Hepatocyte (in vitro differentiated cells): ENCODE results near the gene NTS. TPM values are rescaled to one million over a fixed set of nuclear protein-coding genes. Genes with fewer than 3 reads are reported as not detected.

ENCODE experiments used
- DNase-seq: peaks from one replicate; pipeline ENCODE4 v3.0.0-alpha.2; 2016; ENCODE audit warnings: low spot score
- H2AFZ ChIP-seq: fragments of 200-600 bp; sonication (generic); 2 replicates; pipeline ENCODE4 v1.6.0; 2016; ENCODE audit warnings: antibody characterized with exemption, mild to moderate bottlenecking
- H3K27ac ChIP-seq: fragments of 200-600 bp; sonication (generic); 2 replicates; pipeline ENCODE4 v1.5.1; 2016; ENCODE audit warnings: mild to moderate bottlenecking
- H3K27me3 ChIP-seq: fragments of 200-600 bp; sonication (generic); 2 replicates; pipeline ENCODE4 v1.6.1; 2016
- H3K36me3 ChIP-seq: fragments of 200-600 bp; sonication (generic); replicated peaks from 2 replicates; pipeline ENCODE4 v1.5.1; 2016; ENCODE audit warnings: low read depth; ENCODE audit not compliant: insufficient read depth
- H3K4me1 ChIP-seq: fragments of 200-600 bp; sonication (generic); 2 replicates; pipeline ENCODE4 v1.5.1; 2016; ENCODE audit warnings: mild to moderate bottlenecking, moderate library complexity; ENCODE audit not compliant: insufficient read depth
- H3K4me2 ChIP-seq: fragments of 200-600 bp; sonication (generic); 2 replicates; pipeline ENCODE4 v1.6.0; 2016
- H3K4me3 ChIP-seq: fragments of 200-600 bp; sonication (generic); 2 replicates; pipeline ENCODE4 v1.5.1; 2016; ENCODE audit warnings: mild to moderate bottlenecking
- H3K79me2 ChIP-seq: fragments of 200-600 bp; sonication (generic); 2 replicates; pipeline ENCODE4 v1.6.0; 2017; ENCODE audit warnings: mild to moderate bottlenecking
- H3K9me2 ChIP-seq: fragments of 200-600 bp; sonication (generic); replicated peaks from 2 replicates; pipeline ENCODE4 v1.6.0; 2017; ENCODE audit warnings: mild to moderate bottlenecking; ENCODE audit not compliant: insufficient read depth
- H3K9me3 ChIP-seq: fragments of 200-600 bp; sonication (generic); 2 replicates; pipeline ENCODE4 v1.5.1; 2016; ENCODE audit warnings: low read depth, mild to moderate bottlenecking
- H4K20me1 ChIP-seq: fragments of 200-600 bp; sonication (generic); 2 replicates; pipeline ENCODE4 v1.6.0; 2016; ENCODE audit warnings: mild to moderate bottlenecking; ENCODE audit not compliant: insufficient read depth, poor library complexity, severe bottlenecking
- EZH2 ChIP-seq: fragments of 200-600 bp; sonication (generic); IDR thresholded peaks from 2 replicates; pipeline ENCODE4 v1.6.1; 2016; ENCODE audit warnings: antibody characterized with exemption, mild to moderate bottlenecking, borderline replicate concordance
- EZH2phosphoT487 ChIP-seq: fragments of 200-600 bp; sonication (generic); IDR thresholded peaks from one replicate; pipeline ENCODE4 v1.6.1; 2018; ENCODE audit warnings: antibody characterized with exemption, mild to moderate bottlenecking, low read depth, moderate library complexity; ENCODE audit not compliant: unreplicated experiment, severe bottlenecking
- WGBS: methylation state at CpG from one replicate; pipeline ENCODE4 v1.1.6; 2016; ENCODE audit warnings: low lambda C conversion rate; ENCODE audit errors: missing lambda C conversion rate; 5-methylcytosine and 5-hydroxymethylcytosine counted together
- polyA plus RNA-seq: library from polyadenylated mRNA; unstranded; fragments of >200 nt; fragmentation: Nextera tagmentation; extraction: Ambion mirVana; gene quantifications from 2 replicates; pipeline ENCODE4 v1.2.1, GENCODE V29; 2016
- total RNA-seq: library from RNA; depleted of rRNA; stranded (reverse); fragments of >200 nt; gene quantifications from 2 replicates; pipeline ENCODE4 v1.2.3, GENCODE V29; 2014
- TF ChIP-seq, protein P1 (sequence below): fragments of 200-600 bp; sonication (generic); IDR thresholded peaks from 2 replicates; pipeline ENCODE4 v1.5.1; 2016; ENCODE audit warnings: antibody characterized with exemption, mild to moderate bottlenecking; ENCODE audit not compliant: poor library complexity

Gene NTS
- total and polyA plus RNA-seq, 2 experiments from 2014 or later: 3.2 to 18.4 TPM

DNA sequence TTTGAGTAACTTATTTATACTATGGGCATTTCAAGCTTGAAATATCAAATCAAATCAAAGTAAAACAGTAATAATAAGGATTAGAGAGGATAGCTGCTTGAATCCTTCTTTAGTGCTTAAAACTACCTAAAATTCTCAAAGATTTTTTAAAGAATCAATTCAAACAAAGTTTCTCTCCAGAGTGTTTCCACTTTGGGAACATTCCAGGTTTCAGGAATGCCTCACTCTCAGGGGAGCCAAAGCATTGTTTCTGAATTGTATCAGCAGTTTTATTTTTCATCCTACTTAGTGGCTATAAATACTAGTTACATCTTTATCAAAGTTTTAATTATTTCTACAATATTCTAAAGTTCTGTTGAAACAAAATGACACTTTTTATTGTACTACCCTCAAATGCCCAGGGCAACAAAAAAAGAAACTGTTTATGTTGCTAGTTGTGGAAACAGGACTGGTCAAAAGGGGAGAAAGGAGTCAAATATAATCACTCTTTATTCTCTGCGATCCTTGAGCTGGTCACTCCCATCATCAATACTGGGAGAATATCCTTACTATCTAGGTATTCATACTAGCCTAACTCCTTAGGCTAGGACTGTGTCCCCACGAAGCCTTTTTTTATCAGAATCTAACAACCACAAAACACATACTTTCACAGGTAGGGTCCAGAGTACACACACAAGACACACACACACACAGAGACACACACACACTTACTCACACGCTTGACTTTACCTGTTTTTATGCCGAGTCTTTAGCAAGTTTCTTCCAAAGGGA is 38.5 kb upstream of the NTS start:
- no peaks in the 10 kb centered on the region for H3K79me2 ChIP-seq
- no peak for DNase-seq
- H3K9me3 ChIP-seq: no peaks in the 10 kb centered on the region
- H3K27me3 ChIP-seq: no peaks in the 10 kb centered on the region
- H2AFZ ChIP-seq: peak overlapping the region; percentile 61
- TF ChIP-seq EZH2: no peak
- no peak for TF ChIP-seq EZH2phosphoT487
- TF ChIP-seq, protein P1, sequence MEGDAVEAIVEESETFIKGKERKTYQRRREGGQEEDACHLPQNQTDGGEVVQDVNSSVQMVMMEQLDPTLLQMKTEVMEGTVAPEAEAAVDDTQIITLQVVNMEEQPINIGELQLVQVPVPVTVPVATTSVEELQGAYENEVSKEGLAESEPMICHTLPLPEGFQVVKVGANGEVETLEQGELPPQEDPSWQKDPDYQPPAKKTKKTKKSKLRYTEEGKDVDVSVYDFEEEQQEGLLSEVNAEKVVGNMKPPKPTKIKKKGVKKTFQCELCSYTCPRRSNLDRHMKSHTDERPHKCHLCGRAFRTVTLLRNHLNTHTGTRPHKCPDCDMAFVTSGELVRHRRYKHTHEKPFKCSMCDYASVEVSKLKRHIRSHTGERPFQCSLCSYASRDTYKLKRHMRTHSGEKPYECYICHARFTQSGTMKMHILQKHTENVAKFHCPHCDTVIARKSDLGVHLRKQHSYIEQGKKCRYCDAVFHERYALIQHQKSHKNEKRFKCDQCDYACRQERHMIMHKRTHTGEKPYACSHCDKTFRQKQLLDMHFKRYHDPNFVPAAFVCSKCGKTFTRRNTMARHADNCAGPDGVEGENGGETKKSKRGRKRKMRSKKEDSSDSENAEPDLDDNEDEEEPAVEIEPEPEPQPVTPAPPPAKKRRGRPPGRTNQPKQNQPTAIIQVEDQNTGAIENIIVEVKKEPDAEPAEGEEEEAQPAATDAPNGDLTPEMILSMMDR: no peak
- H3K9me2 ChIP-seq: no peaks in the 10 kb centered on the region
- H3K4me3 ChIP-seq: peak overlapping the region; percentile 30
- H3K36me3 ChIP-seq: no peaks in the 10 kb centered on the region
- WGBS: 14% methylated on average over 4 of the region's 4 CpGs
- peak overlapping the region; percentile 67 for H3K27ac ChIP-seq
- H3K4me1 ChIP-seq: peaks cover 6% of the 10 kb centered on the region
- H3K4me2 ChIP-seq: peak overlapping the region; percentile 74
- H4K20me1 ChIP-seq: no peaks in the 10 kb centered on the region

GRCh38 chr12:85836197-85837090 is 37.7 kb upstream of the NTS start, which contains the start of gene RASSF9:
Gene RASSF9, minus strand, starts transcription at chr12:85836409. Its CDS starts 208 bp downstream, at chr12:85836201.
- peak within 1 kb of the TSS; percentile 74 for H3K4me2 ChIP-seq
- WGBS: 27% methylated on average over 15 of the region's 15 CpGs

DNA sequence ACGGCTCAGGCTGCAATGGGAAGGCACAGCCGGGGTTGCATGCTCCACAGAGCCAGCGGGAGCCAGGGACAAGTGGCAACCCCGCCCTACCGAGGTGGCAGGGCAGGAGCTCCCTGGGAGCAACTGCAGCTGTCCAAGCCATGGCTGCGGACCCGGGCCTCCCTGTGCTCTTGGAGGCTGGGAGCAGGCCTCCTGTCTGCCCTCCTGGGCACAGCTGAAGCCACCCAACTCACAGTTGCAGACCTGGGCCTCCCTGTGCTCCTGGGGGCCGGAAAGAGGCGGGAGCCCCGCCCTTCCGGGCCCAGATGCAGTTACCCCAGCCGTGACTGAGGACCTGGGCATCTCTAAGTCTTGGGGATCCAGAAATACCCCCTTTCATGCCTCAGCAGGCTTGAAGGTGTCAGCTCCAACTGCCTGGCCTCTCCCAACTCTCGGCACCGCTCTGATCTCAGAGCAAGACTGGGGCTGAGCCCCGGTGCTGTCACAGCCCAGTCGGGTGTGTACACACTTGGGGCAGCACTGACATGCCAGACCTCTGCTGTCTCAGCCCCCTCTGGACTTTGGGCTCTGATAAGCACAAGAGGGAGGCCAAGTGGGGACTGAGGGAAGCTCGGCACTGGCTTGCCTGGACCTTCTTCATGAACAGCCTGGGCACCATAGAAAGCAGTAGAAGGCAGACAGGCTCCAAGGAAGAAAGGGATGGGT is 30.3 kb upstream of the NTS start:
- H3K27ac ChIP-seq: no peak overlapping the region
- H3K36me3 ChIP-seq: no peaks in the 10 kb centered on the region
- peak; percentile 26 for DNase-seq
- no peaks in the 10 kb centered on the region for H3K9me3 ChIP-seq
- H3K4me3 ChIP-seq: no peak overlapping the region
- peaks cover 4% of the 10 kb centered on the region for H3K4me1 ChIP-seq
- H2AFZ ChIP-seq: no peak overlapping the region
- H4K20me1 ChIP-seq: no peaks in the 10 kb centered on the region
- no peaks in the 10 kb centered on the region for H3K79me2 ChIP-seq
- TF ChIP-seq EZH2phosphoT487: no peak
- no peak for TF ChIP-seq EZH2
- TF ChIP-seq, protein P1: no peak
- 87% methylated on average over 17 of the region's 17 CpGs for WGBS
- no peaks in the 10 kb centered on the region for H3K27me3 ChIP-seq
- no peaks in the 10 kb centered on the region for H3K9me2 ChIP-seq
- H3K4me2 ChIP-seq: no peak overlapping the region

More at GRCh38 chr12:85836197-85837090, 37.7 kb upstream of the NTS start, which contains the start of gene RASSF9:
- DNase-seq: peak; percentile 70
- no peaks in the 10 kb centered on the region for H4K20me1 ChIP-seq
- H3K9me2 ChIP-seq: no peaks in the 10 kb centered on the region
- peak within 1 kb of the TSS; percentile 30 for H3K4me3 ChIP-seq
- peak within 1 kb of the TSS; percentile 67 for H3K27ac ChIP-seq
- H3K4me1 ChIP-seq: peaks cover 6% of the 10 kb centered on the region
- H3K9me3 ChIP-seq: no peaks in the 10 kb centered on the region
- H3K36me3 ChIP-seq: no peaks in the 10 kb centered on the region
- no peaks in the 10 kb centered on the region for H3K27me3 ChIP-seq
- peak within 1 kb of the TSS; percentile 61 for H2AFZ ChIP-seq
- TF ChIP-seq, protein P1: no peak
- no peak for TF ChIP-seq EZH2
- no peak for TF ChIP-seq EZH2phosphoT487
- no peaks in the 10 kb centered on the region for H3K79me2 ChIP-seq
